Activated CD4-positive, alpha-beta T cell treated with anti-CD3 and anti-CD28 coated beads for 48 hours (primary cell): ENCODE results near the gene CTDP1.
"Not testable (repeated sequence)": the region's sequence is repeated elsewhere in the genome, so short reads cannot be mapped to it uniquely, and the experiment has no call there.

ENCODE experiments used
- DNase-seq: peaks from one replicate; pipeline ENCODE4 v3.0.0-alpha.2; 2020

CTDP1 gene

DNA sequence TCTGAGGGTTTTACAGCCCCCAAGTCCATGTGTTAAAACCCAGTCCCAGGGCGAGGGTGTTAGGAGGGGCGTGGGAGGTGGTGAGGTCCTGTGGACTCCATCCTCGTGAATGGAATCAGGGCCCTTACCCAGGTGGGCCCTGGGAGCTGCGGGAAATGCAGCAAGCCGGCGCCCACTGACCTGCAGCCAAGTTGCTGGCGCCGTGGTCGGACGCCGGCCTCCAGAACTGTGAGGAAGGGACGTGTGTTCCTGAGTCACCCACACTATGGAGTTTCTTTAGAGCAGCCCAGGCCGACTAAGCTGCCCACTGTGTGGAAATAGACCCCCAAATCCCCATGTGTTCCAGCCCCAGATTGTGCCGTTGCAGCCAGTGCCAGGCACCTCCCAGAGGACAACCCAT is 26.4 kb downstream of the CTDP1 start:
- DNase-seq: no peak

DNA sequence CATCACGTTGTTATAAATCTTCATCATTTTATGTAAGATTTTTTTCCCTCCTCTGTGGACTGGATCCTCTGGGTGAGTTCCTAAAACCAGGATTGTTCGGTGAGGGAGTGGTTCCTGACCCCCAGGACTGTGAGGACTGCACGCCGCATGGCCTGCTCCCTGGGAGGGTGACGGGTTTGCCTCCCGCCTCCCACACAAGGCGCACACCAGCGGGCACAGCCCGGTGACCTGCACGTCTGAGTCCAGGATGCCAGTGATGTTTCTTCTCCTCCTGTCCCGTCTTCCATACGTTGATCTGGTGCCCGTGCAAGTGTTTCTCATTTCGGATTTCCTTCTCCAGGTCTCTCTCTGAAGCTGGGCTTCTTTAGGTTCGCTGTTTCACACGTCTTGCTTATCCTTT is 27.1 kb downstream of the CTDP1 start:
- DNase-seq: no peak

- no peak for DNase-seq
These were observed 27.6 kb downstream of the CTDP1 start for GRCh38 chr18:79707239-79707638.

- no peak for DNase-seq
These were observed 28.1 kb downstream of the CTDP1 start for GRCh38 chr18:79707671-79708070.

DNA sequence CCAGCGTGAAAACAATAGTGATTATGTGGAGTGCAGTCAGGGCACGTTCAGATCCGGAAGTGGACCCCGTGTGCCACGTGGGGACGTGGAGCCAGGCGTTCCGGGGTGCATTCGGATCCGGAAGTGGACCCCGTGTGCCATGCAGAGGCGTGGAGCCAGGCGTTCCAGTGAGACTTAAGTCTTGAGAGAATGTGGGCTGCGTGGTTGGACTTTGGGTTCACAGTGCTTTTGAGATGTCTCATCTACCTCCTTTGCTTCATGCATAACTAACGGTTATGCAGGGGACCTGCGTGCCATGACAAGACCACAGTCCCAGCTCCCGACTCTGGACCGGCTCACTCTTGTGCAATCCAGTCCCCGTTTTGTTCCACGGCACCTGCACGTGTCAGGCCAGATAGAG is 28.8 kb downstream of the CTDP1 start:
- DNase-seq: no peak

DNA sequence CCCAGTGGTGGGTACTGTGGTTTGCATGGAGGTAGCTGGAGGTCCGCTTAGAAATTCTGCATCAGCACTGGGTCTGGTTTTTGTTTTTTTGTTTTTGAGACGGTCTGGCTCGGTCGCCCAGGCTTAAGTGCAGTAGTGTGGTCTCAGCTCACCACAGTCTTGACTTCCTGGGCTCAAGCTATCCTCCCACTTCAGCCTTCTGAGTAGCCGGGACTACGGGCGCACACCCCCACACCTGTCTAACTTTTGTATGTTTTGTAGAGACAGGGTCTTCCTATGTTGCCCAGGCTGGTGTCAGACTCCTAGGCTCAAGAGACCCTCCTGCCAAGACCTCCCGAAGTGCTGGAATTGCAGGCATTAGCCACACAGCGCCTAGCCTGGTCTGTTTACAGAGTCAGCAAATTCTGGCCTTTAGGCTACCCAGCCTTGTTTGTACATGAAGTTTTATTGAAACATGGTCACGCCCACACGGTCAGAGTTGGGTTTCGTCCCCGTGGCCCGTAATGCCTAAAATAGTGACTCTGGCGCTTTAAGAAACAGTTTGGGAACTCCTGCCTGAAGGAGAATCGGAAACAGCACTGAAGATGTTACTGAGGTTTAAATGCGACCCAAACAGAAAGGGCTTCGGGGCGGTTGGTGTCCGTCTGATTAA is 32.7 kb downstream of the CTDP1 start:
- DNase-seq: no peak

DNA sequence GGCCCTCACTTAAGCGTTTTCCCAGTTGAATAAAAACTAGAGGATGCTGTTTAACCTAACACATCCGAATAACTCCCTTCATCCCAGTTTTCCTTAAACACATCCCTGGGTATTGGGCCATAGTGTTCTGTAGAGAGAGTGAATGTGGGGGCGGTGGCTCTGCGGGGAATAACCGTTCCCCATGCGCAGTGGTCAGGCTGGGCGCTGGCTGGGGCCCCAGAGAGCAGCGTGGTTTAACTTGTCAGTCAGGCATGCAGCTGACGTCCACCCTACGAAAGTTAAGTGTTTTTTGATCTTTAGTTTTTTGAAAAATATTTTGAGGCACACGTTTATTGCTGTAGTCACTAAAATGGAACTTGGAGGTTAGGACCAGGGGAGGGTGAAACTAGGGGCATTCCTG is 33.7 kb downstream of the CTDP1 start:
- DNase-seq: no peak

GRCh38 chr18:79714531-79715240 is 35.1 kb downstream of the CTDP1 start:
- DNase-seq: no peak

- DNase-seq: no peak
These were observed 35.7 kb downstream of the CTDP1 start for GRCh38 chr18:79715280-79715679.

DNA sequence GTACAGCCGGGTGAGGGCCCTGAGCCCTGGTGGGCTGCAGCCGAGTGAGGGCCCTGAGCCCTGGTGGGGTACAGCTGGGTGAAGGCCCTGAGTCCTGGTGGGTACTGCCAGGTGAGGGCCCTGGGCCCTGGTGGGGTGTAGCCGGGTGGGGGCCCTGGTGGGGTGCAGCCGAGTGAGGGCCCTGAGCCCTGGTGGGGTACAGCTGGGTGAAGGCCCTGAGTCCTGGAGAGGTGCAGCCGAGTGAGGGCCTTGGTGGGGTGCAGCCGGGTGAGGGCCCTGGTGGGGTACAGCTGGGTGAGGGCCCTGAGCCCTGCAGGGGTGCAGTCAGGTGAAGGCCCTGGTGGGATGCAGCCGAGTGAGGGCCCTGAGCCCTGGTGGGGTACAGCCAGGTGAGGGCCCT is 37.5 kb downstream of the CTDP1 start:
- no peak for DNase-seq

GRCh38 chr18:79717555-79718074 is 38.0 kb downstream of the CTDP1 start:
- no peak for DNase-seq

DNA sequence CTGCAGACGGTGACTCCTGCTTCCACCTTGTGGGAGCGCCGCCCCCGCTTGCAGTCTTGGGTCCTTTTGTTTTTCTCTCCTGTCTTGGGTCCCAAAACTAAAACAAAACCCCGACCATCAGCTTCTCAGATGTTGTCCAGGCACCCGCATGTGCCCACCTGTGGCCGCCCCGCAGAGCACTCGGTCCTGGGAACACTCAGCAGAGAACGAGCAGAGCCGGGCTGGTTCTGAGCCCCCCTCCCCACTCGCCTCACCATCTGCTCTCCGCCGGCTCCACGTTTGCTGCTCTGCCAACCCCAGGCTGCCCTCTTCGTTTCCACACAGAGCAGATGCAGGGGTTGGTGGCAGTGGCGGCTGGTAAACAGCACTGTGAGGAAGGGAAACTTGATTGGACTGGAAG is 38.5 kb downstream of the CTDP1 start:
- DNase-seq: no peak

GRCh38 chr18:79718878-79719477 is 39.4 kb downstream of the CTDP1 start:
- no peak for DNase-seq

DNA sequence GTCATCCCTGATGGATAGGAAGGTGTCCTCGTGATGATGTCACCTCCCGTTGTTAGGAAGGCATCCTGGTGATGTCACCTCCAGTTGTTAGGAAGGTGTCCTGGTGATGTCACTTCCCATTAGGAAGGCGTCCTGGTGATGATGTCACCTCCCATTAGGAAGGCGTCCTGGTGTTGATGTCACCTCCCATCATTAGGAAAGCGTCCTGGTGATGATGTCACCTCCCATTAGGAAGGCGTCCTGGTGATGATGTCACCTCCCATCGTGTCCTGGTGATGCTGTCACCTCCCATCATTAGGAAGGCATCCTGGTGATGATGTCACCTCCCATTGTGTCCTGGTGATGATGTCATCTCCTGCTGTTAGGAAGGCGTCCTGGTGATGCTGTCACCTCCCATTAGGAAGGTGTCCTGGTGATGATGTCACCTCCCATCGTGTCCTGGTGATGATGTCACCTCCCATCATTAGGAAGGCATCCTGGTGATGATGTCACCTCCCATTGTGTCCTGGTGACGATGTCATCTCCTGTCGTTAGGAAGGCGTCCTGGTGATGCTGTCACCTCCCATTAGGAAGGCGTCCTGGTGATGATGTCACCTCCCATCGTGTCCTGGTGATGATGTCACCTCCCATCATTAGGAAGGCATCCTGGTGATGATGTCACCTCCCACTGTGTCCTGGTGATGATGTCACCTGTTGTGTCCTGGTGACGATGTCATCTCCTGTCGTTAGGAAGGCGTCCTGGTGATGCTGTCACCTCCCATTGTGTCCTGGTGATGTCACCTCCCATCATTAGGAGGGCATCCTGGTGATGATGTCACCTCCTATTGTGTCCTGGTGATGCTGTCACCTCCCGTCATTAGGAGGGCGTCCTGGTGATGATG is 40.1 kb downstream of the CTDP1 start:
- not testable (repeated sequence) for DNase-seq

GRCh38 chr18:79720359-79720733 is 40.7 kb downstream of the CTDP1 start:
- peak; percentile 29 for DNase-seq

- no peak for DNase-seq
These were observed 43.4 kb downstream of the CTDP1 start for GRCh38 chr18:79723036-79723435.

DNA sequence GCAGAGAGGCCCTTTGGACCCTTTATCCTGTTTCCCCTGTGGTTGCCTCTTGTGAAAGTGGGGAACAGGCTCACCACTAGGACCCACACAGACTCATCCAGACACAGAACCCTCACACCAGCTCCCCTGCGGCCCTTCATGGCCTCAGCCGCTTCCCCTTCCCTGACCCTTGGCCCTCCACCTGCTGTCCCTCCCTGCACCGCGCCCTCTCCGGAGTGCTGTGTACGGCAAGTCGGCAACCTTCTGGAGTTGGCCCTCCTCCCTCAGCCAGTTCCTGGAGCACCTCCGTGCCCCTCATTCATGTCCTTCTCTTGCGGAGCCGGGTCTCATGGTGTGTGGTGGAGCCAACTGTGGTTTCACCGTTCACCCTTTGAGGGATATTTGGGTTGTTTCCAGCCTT is 44.0 kb downstream of the CTDP1 start:
- DNase-seq: no peak

DNA sequence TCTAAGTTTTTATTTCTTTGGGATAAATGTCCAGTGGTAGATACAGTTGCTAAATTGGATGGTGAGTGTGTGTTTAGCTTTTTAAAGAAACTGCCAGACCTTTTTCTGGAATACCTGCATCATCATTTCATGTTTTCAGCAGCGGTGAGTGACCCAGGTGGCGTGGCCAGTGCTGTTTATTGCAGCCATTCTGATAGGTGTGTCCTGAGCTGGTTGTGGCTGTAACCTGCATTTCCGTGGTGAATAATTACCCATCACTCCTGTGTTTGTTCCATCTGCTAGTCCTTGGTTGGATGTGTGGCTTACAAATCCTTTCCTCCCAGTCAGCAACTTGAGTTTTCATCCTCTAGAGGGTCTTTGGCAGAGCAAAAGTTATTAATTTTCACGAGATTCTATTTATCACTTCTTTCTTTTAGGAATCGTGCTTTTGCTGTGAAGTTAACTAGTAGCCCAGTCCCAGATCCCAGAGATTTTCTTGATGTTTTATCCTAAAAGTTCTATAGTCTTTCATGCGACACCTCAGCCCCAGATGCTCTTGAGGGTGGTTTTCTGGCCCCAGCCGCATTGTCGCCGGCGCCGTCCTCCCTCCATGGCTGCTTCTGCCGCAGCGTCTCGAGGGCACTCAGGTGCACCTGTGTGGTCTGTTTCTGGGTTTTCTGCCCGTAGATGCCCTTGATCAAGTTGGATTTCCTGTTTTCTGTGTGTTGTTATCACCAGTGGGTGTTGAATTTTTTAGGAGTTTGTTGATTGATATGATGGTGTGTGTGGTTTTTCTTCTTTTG is 44.9 kb downstream of the CTDP1 start:
- no peak for DNase-seq

GRCh38 chr18:79725486-79725885 is 45.9 kb downstream of the CTDP1 start:
- no peak for DNase-seq

DNA sequence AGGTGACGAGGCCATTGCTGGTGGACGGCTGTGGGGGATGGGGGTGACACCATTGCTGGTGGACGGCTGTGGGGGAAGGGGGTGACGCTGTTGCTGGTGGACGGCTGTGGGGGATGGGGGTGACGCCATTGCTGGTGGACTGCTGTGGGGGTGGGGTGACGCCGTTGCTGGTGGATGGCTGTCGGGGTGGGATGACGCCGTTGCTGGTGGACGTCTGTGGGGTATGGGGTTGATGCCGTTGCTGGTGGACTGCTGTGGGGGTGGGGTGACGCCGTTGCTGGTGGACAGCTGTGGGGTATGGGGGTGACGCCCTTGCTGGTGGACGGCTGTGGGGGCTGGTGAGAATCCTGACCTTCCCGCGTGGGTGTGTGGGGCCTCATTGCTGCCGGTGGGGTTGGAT is 47.1 kb downstream of the CTDP1 start:
- no peak for DNase-seq

DNA sequence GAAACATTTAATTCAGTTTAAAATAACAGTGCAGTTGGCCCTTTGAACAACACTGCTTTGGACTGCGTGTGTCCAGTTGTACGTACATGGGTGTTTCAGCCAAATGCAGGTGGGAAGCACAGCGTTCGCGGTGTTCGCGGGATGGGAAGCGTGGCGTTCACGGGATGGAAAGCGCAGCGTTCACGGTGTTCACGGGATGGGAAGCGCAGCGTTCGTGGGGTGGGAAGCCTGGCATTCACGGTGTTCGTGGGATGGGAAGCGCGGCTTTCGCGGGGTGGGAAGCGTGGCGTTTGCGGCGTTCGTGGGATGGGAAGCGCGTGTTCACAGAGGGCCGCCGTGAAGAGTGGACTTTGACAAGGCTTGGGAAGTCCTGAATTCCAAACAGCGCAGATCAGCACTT is 47.6 kb downstream of the CTDP1 start:
- DNase-seq: no peak

- no peak for DNase-seq
These were observed 49.5 kb downstream of the CTDP1 start for GRCh38 chr18:79728931-79729586.
